Ovary (tissue), 10 donors: Measurements from ENCODE around the gene RAPGEF6. TPM values are rescaled to one million over a fixed set of nuclear protein-coding genes. Genes with fewer than 3 reads are reported as not detected.

ENCODE experiments used
- DNase-seq, 5 donors: peaks; one replicate each; pipeline ENCODE4 v3.0.0-alpha.2; 2019 to 2020
- H3K27ac ChIP-seq, 2 donors: fragments of 200-600 bp; one replicate each; pipeline versions ENCODE4 v1.5.1 to v1.8.0; 2019 to 2022
- H3K27me3 ChIP-seq: fragments of 200-600 bp; one replicate; pipeline ENCODE4 v1.8.0; 2022
- H3K36me3 ChIP-seq: fragments of 200-600 bp; sonication (generic); one replicate; pipeline ENCODE4 v1.5.1; 2019
- H3K4me1 ChIP-seq: one replicate; pipeline ENCODE4 v1.8.1; 2013; ENCODE audit warnings: mild to moderate bottlenecking, moderate library complexity; ENCODE audit not compliant: insufficient read depth
- H3K4me3 ChIP-seq: fragments of 200-600 bp; sonication (generic); one replicate; pipeline ENCODE4 v1.5.1; 2017
- H3K9me3 ChIP-seq, 2 donors: fragments of 200-600 bp in 1 of 2; sonication (generic) in 1 of 2; one replicate each; pipeline versions ENCODE4 v1.5.1 to v1.8.1; 2013 to 2019; ENCODE audit warnings: mild to moderate bottlenecking in 1 of 2, moderate library complexity in 1 of 2
- CTCF ChIP-seq, 3 donors: fragments of 450-650 bp in 2 of 3; fragments of 200-600 bp in 1 of 3; IDR thresholded peaks; one replicate each; pipeline versions ENCODE4 v1.5.1 to v1.8.0; 2016 to 2022; ENCODE audit warnings: antibody characterized with exemption in 3 of 3, mild to moderate bottlenecking in 1 of 3
- EP300 ChIP-seq: sonication (generic); formaldehyde crosslinking; IDR thresholded peaks from one replicate; pipeline ENCODE4 v1.6.1; 2017; ENCODE audit warnings: antibody characterized with exemption
- POLR2A ChIP-seq: fragments of 450-650 bp; IDR thresholded peaks from one replicate; pipeline ENCODE4 v1.6.1; 2017; ENCODE audit warnings: antibody characterized with exemption, mild to moderate bottlenecking, moderate library complexity
- WGBS, 3 donors: extraction: QIAGEN DNeasy Blood & Tissue Kit in 1 of 3; methylation state at CpG; one replicate each; pipeline versions ENCODE4 v1.1.5 to v1.1.7; 2013 to 2017; 5-methylcytosine and 5-hydroxymethylcytosine counted together
- intact Hi-C, 4 donors: fragments of 100-400 bp; cut with DNase I; formaldehyde crosslinking; loops; one replicate each; pipeline versions ENCODE4 v1.11.0 to v1.15.1; 2022 to 2023
- long read RNA-seq, 3 donors: library from polyadenylated mRNA in 2 of 3; unstranded in 2 of 3; transcript quantifications; one replicate each; pipeline ENCODE4 v2.0.0 and lab custom pipeline, GENCODE V29; 2021 to 2026
- polyA plus RNA-seq, 2 donors: library from polyadenylated mRNA; stranded (reverse); fragments of 200-250 nt in 1 of 2; fragments of 350-450 nt in 1 of 2; fragmentation: Illumina TruSeq in 1 of 2; extraction: RNeasy Lipid Tissue Mini Kit (QIAGEN cat#74804) in 1 of 2; gene quantifications; one replicate each; pipeline ENCODE4 v1.2.3, GENCODE V29; 2013 to 2014
- total RNA-seq, 7 donors: library from RNA; depleted of rRNA in 2 of 7; stranded (reverse); fragments of >200 nt in 2 of 7; fragmentation: NEBNext Ultra II Directional in 3 of 7; extraction: Animal tissue kit (Norgen Biotek cat#: 25700) in 3 of 7; gene quantifications; one replicate each; pipeline versions ENCODE4 v1.1.0 to v1.2.4, GENCODE V29; 2016 to 2023
- donor health status: DM: no; HTN: no; CAD: no; lungs with moderate emphysema.
- donor health status: DM: no; HTN: no; CAD: no.
- donor health status: Bipolar disorder and iron deficiency.
- donor health status: DM: yes; HTN: yes; CAD: no.
- donor health status: DM: no; HTN: no; CAD: no.
- donor health status: DM: yes; HTN: yes; CAD: no.

The RAPGEF6 gene, protein sequence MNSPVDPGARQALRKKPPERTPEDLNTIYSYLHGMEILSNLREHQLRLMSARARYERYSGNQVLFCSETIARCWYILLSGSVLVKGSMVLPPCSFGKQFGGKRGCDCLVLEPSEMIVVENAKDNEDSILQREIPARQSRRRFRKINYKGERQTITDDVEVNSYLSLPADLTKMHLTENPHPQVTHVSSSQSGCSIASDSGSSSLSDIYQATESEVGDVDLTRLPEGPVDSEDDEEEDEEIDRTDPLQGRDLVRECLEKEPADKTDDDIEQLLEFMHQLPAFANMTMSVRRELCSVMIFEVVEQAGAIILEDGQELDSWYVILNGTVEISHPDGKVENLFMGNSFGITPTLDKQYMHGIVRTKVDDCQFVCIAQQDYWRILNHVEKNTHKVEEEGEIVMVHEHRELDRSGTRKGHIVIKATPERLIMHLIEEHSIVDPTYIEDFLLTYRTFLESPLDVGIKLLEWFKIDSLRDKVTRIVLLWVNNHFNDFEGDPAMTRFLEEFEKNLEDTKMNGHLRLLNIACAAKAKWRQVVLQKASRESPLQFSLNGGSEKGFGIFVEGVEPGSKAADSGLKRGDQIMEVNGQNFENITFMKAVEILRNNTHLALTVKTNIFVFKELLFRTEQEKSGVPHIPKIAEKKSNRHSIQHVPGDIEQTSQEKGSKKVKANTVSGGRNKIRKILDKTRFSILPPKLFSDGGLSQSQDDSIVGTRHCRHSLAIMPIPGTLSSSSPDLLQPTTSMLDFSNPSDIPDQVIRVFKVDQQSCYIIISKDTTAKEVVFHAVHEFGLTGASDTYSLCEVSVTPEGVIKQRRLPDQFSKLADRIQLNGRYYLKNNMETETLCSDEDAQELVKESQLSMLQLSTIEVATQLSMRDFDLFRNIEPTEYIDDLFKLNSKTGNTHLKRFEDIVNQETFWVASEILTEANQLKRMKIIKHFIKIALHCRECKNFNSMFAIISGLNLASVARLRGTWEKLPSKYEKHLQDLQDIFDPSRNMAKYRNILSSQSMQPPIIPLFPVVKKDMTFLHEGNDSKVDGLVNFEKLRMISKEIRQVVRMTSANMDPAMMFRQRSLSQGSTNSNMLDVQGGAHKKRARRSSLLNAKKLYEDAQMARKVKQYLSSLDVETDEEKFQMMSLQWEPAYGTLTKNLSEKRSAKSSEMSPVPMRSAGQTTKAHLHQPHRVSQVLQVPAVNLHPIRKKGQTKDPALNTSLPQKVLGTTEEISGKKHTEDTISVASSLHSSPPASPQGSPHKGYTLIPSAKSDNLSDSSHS (N-terminal part only)
- total RNA-seq, result 10 to 100 TPM; 15.6 to 25.8 (median 19.2) TPM
- 1 to 10 TPM; 4.2 to 6.1 TPM for polyA plus RNA-seq
- long read RNA-seq, donor 1, partial matches to known transcripts, result 10 of 11 reads
- long read RNA-seq, donor 1, other reads (novel, unspliced or antisense), result 1 of 11 reads
- long read RNA-seq, donor 2, result 0 reads
- long read RNA-seq, donor 3, partial matches to known transcripts, result 0 of 1 reads
- long read RNA-seq, donor 3, other reads (novel, unspliced or antisense), result 0 of 1 reads

- 0 to 1% (median 0%) methylated on average over 39 to 55 of the region's 55 CpGs for WGBS, 3 donors
- intact Hi-C loops, result loop anchor here in 1 of 4 donors (2.0 to 10.0 kb wide), 2 partner anchors 162 to 860 kb away; partner anchors contain the start of genes FNIP1 and IRF1
Measured at GRCh38 chr5:131634996-131635683, at the start of gene RAPGEF6. Gene RAPGEF6 (minus strand): TSS chr5:131635229. CDS start chr5:131635030, 199 bp downstream.

DNA sequence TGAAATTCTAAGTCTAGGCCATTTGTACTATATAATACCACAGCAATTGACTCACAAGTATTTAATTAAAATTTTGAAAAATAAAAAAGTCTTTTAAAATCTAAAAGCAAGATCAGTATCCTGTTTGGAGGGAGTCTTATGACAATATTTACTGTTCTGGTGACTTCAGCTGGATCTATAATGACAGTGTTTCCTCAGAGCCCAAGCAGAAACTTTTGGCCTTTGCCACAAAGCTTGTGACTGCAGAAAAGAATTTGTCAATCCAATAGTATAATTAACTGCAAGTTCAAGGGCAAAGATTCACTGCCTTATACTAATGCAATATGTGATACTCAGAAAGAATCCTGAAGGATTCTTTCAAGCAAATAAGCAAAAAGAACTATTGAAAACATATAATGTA lies 49.6 kb upstream of the RAPGEF6 start:
- TF ChIP-seq EP300 (no peak), CTCF (IDR thresholded peaks at IDR 0.05) (no peak), POLR2A (no peak)
- intact Hi-C loops, result no loop called here

More at GRCh38 chr5:131634996-131635683, at the start of gene RAPGEF6:
- Histone ChIP-seq H3K27me3 (no peaks in the 10 kb centered on the region), H3K4me1 (peaks cover 2% of the 10 kb centered on the region), H3K27ac (peak within 1 kb of the TSS; percentile 81 to 95), H3K36me3 (no peaks in the 10 kb centered on the region), H3K4me3 (peak within 1 kb of the TSS; percentile 88), H3K9me3 (no peaks in the 10 kb centered on the region)
- TF ChIP-seq POLR2A, result peak; percentile 61
- no peak for TF ChIP-seq CTCF (IDR thresholded peaks at IDR 0.05)
- peak; percentile 97 to 99 (median 98) for DNase-seq

GRCh38 chr5:131684051-131684450 lies 49.0 kb upstream of the RAPGEF6 start:
- H3K27ac ChIP-seq, result no peak overlapping the region
- intact Hi-C loops, result no loop called here
- DNase-seq, result no peak
- no peaks in the 10 kb centered on the region for H3K9me3 ChIP-seq
- H3K4me1 ChIP-seq, result peaks cover 1% of the 10 kb centered on the region
- WGBS, 3 donors, result 72 to 92% (median 88%) methylated on average over 1 of the region's 1 CpG
- no peaks in the 10 kb centered on the region for H3K27me3 ChIP-seq
- H3K4me3 ChIP-seq, result no peak overlapping the region
- no peak for TF ChIP-seq CTCF (IDR thresholded peaks at IDR 0.05)
- TF ChIP-seq EP300, result no peak
- H3K36me3 ChIP-seq, result no peaks in the 10 kb centered on the region

More for the DNA sequence above, 49.6 kb upstream of the RAPGEF6 start:
- DNase-seq, result no peak
- Histone ChIP-seq H3K27ac (no peak overlapping the region), H3K4me1 (peaks cover 1% of the 10 kb centered on the region), H3K27me3 (no peaks in the 10 kb centered on the region), H3K36me3 (no peaks in the 10 kb centered on the region), H3K9me3 (no peaks in the 10 kb centered on the region), H3K4me3 (no peak overlapping the region)
